Right cardiac atrium (tissue), 5 donors: ENCODE data around the gene TOPBP1. TPM values are rescaled to one million over a fixed set of nuclear protein-coding genes. Genes with fewer than 3 reads are reported as not detected.
"Not testable (repeated sequence)": the region's sequence is repeated elsewhere in the genome, so short reads cannot be mapped to it uniquely, and the experiment has no call there.

Source experiments
- ATAC-seq, 2 donors: fragments of 200-7000 bp; cut with Tn5 transposase; one replicate each; pipeline versions ENCODE4 v1.8.0 to v1.9.1; 2020; ENCODE audit warnings: moderate library complexity in 2 of 2, mild to moderate bottlenecking in 1 of 2
- DNase-seq, 3 donors: peaks; one replicate each; pipeline ENCODE4 v3.0.0-alpha.2; 2020
- H3K27ac ChIP-seq: one replicate; pipeline ENCODE4 v1.5.1; 2013; ENCODE audit warnings: mild to moderate bottlenecking, low read length, control low read depth, moderate library complexity
- H3K27me3 ChIP-seq: one replicate; pipeline ENCODE4 v1.6.1; 2013; ENCODE audit not compliant: control insufficient read depth, insufficient read depth
- H3K4me1 ChIP-seq: one replicate; pipeline ENCODE4 v1.6.1; 2013; ENCODE audit warnings: low read length; ENCODE audit not compliant: control insufficient read depth, insufficient read depth
- H3K4me3 ChIP-seq: one replicate; pipeline ENCODE4 v1.5.1; 2013; ENCODE audit warnings: low read length, control low read depth
- H3K9me3 ChIP-seq: one replicate; pipeline ENCODE4 v1.6.1; 2013; ENCODE audit warnings: low read length; ENCODE audit not compliant: control insufficient read depth
- WGBS: extraction: QIAGEN DNeasy Blood & Tissue Kit; methylation state at CpG from one replicate; pipeline ENCODE4 v1.1.7; 2013; 5-methylcytosine and 5-hydroxymethylcytosine counted together
- intact Hi-C, 4 donors: fragments of 100-400 bp; cut with DNase I; formaldehyde crosslinking; loops; one replicate each; pipeline versions ENCODE4 v1.11.0 to v1.14.0; 2022 to 2023
- polyA plus RNA-seq: library from polyadenylated mRNA; stranded (reverse); fragments of 200-250 nt; gene quantifications from one replicate; pipeline ENCODE4 v1.2.3, GENCODE V29; 2013
- total RNA-seq, 4 donors: library from RNA; stranded (reverse); fragmentation: NEBNext Ultra II Directional; extraction: Animal tissue kit (Norgen Biotek cat#: 25700); gene quantifications; one replicate each; pipeline ENCODE4 v1.2.1, GENCODE V29; 2021
- donor health status: healthy with polysubstance abuse.
- donor health status: DM: no; HTN: yes; CAD: no.
- donor health status: DM: no; HTN: no; CAD: no.
- donor health status: DM: no; HTN: yes; CAD: no; lungs with severe emphysema.
- donor health status: DM: yes; HTN: yes; CAD: no.

TOPBP1 gene
- total and polyA plus RNA-seq, 5 donors, result 5.4 to 12.7 (median 12.2) TPM

GRCh38 chr3:133570139-133570936 lies 91.4 kb downstream of the TOPBP1 start:
- peak in 1 of 2 donors; percentile 7 for ATAC-seq
- no peaks in the 10 kb centered on the region for H3K9me3 ChIP-seq
- no peak overlapping the region for H3K27ac ChIP-seq
- peaks cover 2% of the 10 kb centered on the region for H3K4me1 ChIP-seq
- H3K27me3 ChIP-seq, result no peaks in the 10 kb centered on the region
- intact Hi-C loops, result loop anchor here in 2 of 4 donors (10.0 kb wide), 2 partner anchors 106 to 846 kb away; partner anchors contain the start of gene NPHP3 (in 2 of the 2)
- no peak overlapping the region for H3K4me3 ChIP-seq
- WGBS, result 86% methylated on average over 5 of the region's 5 CpGs
- no peak for DNase-seq

- Histone ChIP-seq H3K27me3 (no peaks in the 10 kb centered on the region), H3K4me1 (no peaks in the 10 kb centered on the region), H3K27ac (no peak overlapping the region), H3K9me3 (no peaks in the 10 kb centered on the region), H3K4me3 (no peak overlapping the region)
- intact Hi-C loops, result no loop called here
- ATAC-seq (no peak), DNase-seq (no peak)
- WGBS, result 72% methylated on average over 8 of the region's 8 CpGs
These were observed 93.3 kb downstream of the TOPBP1 start for GRCh38 chr3:133568294-133569014.

- Histone ChIP-seq H3K27ac (no peak overlapping the region), H3K27me3 (no peaks in the 10 kb centered on the region), H3K4me1 (no peaks in the 10 kb centered on the region), H3K9me3 (no peaks in the 10 kb centered on the region), H3K4me3 (no peak overlapping the region)
- intact Hi-C loops, result no loop called here
- DNase-seq (no peak), ATAC-seq (no peak)
- WGBS, result 68% methylated on average over 1 of the region's 1 CpG
These were observed 97.9 kb downstream of the TOPBP1 start for GRCh38 chr3:133563816-133564215.

GRCh38 chr3:133563186-133563591 lies 98.6 kb downstream of the TOPBP1 start:
- no peak for ATAC-seq
- no peaks in the 10 kb centered on the region for H3K4me1 ChIP-seq
- no peak for DNase-seq
- no peak overlapping the region for H3K4me3 ChIP-seq
- no peaks in the 10 kb centered on the region for H3K9me3 ChIP-seq
- intact Hi-C loops, result no loop called here
- no peak overlapping the region for H3K27ac ChIP-seq
- no peaks in the 10 kb centered on the region for H3K27me3 ChIP-seq
- 75% methylated on average over 5 of the region's 5 CpGs for WGBS

- H3K4me3 ChIP-seq, result no peak overlapping the region
- H3K9me3 ChIP-seq, result no peaks in the 10 kb centered on the region
- no peaks in the 10 kb centered on the region for H3K27me3 ChIP-seq
- ATAC-seq, result no peak
- no peak overlapping the region for H3K27ac ChIP-seq
- WGBS, result 94% methylated on average over 1 of the region's 1 CpG
- intact Hi-C loops, result no loop called here
- DNase-seq, result no peak
- no peaks in the 10 kb centered on the region for H3K4me1 ChIP-seq
These were observed 99.4 kb downstream of the TOPBP1 start for GRCh38 chr3:133562376-133562775.

- Histone ChIP-seq H3K27me3 (no peaks in the 10 kb centered on the region), H3K9me3 (no peaks in the 10 kb centered on the region), H3K27ac (no peak overlapping the region), H3K4me1 (no peaks in the 10 kb centered on the region), H3K4me3 (no peak overlapping the region)
- DNase-seq (no peak), ATAC-seq (no peak)
- intact Hi-C loops, result no loop called here
- WGBS, result 85% methylated on average over 2 of the region's 2 CpGs
These were observed 100.1 kb downstream of the TOPBP1 start for GRCh38 chr3:133561679-133562078.

- H3K4me3 ChIP-seq, H3K27ac ChIP-seq, DNase-seq, H3K27me3 ChIP-seq, H3K4me1 ChIP-seq, intact Hi-C loops, H3K9me3 ChIP-seq, ATAC-seq: not testable (repeated sequence)
- WGBS, result 92% methylated on average over 11 of the region's 14 CpGs
These were observed 110.2 kb downstream of the TOPBP1 start for GRCh38 chr3:133551589-133551988.

Other genes with a start within 250 kb of the TOPBP1 start
- 100 to 1,000 TPM; 107 to 145 (median 125) TPM for gene CDV3, start 88.3 kb downstream of the TOPBP1 start, total RNA-seq
- 40.2 TPM for gene CDV3, start 88.3 kb downstream of the TOPBP1 start, polyA plus RNA-seq
- gene TF, start 84.5 kb upstream of the TOPBP1 start, total RNA-seq, result 10 to 100 TPM in 1 of 4 donors, 1 to 10 TPM in 3; 2.1 to 10.7 (median 3.0) TPM
- 18.3 TPM for gene TF, start 84.5 kb upstream of the TOPBP1 start, polyA plus RNA-seq
- gene SRPRB, start 143.9 kb upstream of the TOPBP1 start, total RNA-seq, result 10 to 100 TPM; 25.8 to 47.6 (median 33.6) TPM
- gene SRPRB, start 143.9 kb upstream of the TOPBP1 start, polyA plus RNA-seq, result 16.2 TPM
- gene RAB6B, start 233.9 kb upstream of the TOPBP1 start, total RNA-seq, result 10 to 100 TPM; 27.2 to 48.1 (median 36.1) TPM
- 23.6 TPM for gene RAB6B, start 233.9 kb upstream of the TOPBP1 start, polyA plus RNA-seq